ENCODE measurements around the gene SKIC2.

SKIC2 gene

GRCh38 chr6:31945507-31946369 lies 13.2 kb upstream of the SKIC2 start, which contains the start of gene CFB:
TSS of gene CFB (plus strand) at chr6:31946095. CDS start at chr6:31946222, 127 bp downstream.
- no peak for DNase-seq (ENCODE audit: low read depth in 2 of 3, low spot score in 1 of 3)

DNA sequence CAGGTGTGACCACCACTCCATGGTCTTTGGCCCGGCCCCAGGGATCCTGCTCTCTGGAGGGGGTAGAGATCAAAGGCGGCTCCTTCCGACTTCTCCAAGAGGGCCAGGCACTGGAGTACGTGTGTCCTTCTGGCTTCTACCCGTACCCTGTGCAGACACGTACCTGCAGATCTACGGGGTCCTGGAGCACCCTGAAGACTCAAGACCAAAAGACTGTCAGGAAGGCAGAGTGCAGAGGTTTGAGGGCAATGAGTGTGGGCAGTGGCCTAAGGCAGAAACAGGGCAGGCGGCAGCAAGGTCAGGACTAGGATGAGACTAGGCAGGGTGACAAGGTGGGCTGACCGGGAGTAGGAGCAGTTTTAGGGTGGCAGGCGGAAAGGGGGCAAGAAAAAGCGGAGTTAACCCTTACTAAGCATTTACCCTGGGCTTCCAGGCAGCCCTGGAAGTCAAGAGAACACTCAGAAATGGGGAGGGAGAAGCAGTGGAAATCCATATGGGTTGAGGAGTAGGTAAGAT lies 12.5 kb upstream of the SKIC2 start:
- DNase-seq (ENCODE audit: low read depth in 2 of 3, low spot score in 1 of 3) = no peak

- DNase-seq (ENCODE audit: low read depth in 2 of 3, low spot score in 1 of 3) = no peak
These were observed 11.8 kb upstream of the SKIC2 start for GRCh38 chr6:31947070-31947675.

DNA sequence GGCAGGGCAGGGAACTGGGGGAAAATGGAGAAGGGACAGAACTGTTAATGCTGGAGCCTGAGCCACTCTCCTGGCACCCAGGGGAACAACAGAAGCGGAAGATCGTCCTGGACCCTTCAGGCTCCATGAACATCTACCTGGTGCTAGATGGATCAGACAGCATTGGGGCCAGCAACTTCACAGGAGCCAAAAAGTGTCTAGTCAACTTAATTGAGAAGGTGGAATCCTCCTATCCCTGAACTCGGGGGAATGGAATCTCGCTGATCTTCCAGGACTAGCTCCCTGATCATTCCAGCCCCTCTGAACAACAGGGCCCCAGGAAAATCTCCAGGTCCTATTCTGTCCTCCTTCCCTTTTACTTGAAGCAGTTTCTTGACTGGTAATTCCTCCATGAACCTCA lies 11.1 kb upstream of the SKIC2 start:
- DNase-seq (ENCODE audit: low read depth in 2 of 3, low spot score in 1 of 3) = no peak

DNA sequence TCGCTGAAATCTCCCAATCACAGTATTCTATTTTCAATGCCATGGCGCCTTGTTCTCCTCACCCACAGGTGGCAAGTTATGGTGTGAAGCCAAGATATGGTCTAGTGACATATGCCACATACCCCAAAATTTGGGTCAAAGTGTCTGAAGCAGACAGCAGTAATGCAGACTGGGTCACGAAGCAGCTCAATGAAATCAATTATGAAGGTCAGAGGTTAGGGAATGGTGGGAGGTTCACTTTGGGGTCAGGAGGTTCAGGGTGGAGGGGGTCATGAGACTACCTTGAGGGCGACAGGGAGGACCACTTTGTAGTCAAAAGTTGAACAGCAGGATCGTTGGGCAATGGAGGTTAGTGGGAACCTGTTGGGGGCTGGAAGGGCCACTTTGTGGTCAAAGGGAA lies 10.7 kb upstream of the SKIC2 start:
- DNase-seq (ENCODE audit: low read depth in 2 of 3, low spot score in 1 of 3) = no peak

DNA sequence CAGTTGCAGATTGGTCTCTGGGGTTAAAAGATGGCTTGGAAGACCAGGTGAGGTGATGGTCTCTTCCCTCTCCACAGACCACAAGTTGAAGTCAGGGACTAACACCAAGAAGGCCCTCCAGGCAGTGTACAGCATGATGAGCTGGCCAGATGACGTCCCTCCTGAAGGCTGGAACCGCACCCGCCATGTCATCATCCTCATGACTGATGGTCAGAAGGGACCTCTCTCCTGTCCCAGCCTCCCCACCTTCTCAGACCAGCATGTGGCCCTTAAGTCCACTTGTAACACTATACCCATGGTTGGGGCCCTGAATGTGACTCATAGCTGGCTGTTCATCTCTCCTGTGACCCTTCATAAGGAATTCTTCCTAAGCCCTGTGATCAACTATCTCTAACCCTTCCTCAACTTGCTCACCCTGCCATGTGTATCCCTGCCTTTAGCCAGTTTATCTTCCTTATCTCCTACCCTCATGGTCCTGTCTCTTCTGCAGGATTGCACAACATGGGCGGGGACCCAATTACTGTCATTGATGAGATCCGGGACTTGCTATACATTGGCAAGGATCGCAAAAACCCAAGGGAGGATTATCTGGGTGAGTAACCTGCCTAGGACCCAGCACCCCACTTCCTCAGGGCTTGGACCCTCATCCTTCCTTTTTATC lies 10.1 kb upstream of the SKIC2 start:
- DNase-seq (ENCODE audit: low read depth in 2 of 3, low spot score in 1 of 3) = no peak

GRCh38 chr6:31949926-31950548 lies 8.9 kb upstream of the SKIC2 start:
- DNase-seq (ENCODE audit: low read depth in 2 of 3, low spot score in 1 of 3) = no peak

DNA sequence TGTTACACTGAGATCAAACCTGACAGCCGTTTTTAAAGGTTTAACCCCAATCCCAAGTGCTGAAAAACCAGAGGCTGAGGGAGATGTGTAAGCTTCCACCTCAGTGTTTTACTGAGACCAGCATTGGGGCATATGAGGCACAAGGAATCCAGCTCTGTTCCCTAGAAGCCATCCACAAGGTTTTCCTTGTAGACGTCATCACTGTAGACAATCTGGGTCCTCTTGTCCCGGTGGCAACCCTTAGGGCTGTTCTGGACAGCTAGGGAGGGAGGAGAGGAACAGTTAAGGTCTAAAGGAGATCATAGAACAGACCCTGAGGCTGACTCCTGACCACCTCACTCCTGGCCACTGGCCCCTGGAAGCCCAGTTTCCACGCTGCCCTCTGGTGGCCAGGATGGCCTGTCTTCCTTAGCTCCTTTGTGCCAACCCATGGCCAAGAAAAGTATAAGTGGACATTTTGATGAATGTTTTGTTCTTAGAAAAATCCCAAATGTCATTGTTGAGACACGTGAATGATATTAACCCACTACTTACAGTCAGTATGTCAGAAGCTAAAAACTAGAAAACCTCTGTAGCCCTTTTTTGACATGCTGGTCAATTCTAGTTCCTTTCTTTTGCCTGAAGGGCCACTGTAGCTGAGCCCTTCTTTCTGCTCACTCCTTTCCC lies 6.7 kb upstream of the SKIC2 start:
- DNase-seq (ENCODE audit: low read depth in 2 of 3, low spot score in 1 of 3) = peak in 1 of 3 donors; percentile 16

DNA sequence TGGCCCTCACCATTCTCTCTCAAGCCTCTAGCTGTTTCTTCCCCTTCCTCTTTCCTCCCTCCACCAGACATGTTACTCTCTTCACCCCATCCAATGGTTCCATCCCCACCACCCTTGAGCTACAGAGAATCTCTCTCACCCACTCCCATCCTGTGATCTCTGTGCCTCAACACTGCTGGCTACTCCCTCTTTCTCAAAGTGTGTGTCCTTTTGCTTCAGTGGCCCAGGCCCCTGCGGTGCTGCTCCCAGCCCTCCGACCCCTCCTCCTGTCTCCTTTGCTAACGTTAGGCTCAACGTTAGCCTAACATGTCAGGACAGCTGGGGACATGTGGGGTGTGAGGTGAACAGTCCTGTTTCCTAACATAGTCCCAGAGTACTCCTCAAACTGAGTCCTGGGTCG lies 6.1 kb upstream of the SKIC2 start:
- no peak for DNase-seq (ENCODE audit: low read depth in 2 of 3, low spot score in 1 of 3)

DNA sequence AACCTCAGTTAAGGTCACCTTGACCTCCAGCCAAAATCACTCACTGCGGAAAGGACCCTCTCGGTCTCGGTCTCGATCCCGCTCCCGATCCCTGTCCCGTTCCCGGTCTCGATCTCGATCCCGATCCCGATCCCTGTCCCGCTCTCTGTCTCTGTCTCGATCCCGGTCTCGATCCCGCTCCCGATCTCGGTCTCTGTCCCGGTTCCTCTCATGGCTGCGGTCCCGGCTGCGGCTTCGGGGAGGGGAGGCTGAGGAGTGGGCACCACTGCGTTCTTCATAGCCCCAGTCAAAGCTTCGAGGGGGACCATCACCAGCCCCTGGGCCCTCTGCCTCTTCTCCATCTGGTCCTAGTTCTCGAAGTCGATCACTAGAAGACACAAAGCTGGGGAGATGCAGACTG lies 4.5 kb upstream of the SKIC2 start:
- no peak for DNase-seq (ENCODE audit: low read depth in 2 of 3, low spot score in 1 of 3)

DNA sequence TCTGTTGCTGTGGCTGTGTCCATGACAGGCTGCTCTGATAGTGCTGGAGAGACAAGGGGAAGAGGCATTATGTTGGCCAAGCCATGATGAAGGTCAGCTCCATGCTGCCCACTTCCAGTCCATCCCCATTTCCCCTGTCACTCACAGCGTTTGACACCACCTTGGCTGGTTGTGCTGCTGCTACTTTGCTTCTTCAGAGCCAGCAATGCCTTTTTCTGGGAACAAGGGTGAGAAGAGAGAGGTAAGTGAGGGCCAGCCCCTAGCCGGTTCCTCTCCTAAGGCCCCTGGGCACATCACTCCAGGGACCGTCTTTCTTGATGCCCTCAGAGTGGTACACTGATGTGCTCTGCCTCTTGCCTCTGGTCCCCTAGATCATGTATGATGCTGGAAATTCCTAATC lies 2.2 kb upstream of the SKIC2 start:
- no peak for DNase-seq (ENCODE audit: low read depth in 2 of 3, low spot score in 1 of 3)

- no peak for DNase-seq (ENCODE audit: low read depth in 2 of 3, low spot score in 1 of 3)
These were observed 599 bp upstream of the SKIC2 start for GRCh38 chr6:31958412-31958740.

DNA sequence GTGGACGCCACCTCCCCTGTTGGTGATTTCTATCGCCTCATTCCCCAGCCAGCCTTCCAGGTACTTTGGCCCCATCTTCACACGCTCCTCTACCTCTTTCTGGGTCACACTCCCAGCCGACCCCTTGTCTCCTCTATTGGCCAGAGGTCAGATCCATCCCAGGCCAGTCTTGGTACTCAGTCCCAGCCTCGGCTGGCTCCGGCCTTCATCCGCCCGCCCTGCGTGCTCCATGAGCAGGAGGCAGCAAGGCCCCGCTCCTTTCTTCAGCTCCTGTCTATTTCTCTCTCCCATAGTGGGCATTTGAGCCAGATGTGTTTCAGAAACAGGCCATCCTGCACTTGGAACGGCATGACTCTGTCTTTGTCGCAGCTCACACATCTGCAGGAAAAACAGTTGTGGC lies 2.6 kb downstream of the SKIC2 start:
- no peak for DNase-seq (ENCODE audit: low read depth in 2 of 3, low spot score in 1 of 3)

DNA sequence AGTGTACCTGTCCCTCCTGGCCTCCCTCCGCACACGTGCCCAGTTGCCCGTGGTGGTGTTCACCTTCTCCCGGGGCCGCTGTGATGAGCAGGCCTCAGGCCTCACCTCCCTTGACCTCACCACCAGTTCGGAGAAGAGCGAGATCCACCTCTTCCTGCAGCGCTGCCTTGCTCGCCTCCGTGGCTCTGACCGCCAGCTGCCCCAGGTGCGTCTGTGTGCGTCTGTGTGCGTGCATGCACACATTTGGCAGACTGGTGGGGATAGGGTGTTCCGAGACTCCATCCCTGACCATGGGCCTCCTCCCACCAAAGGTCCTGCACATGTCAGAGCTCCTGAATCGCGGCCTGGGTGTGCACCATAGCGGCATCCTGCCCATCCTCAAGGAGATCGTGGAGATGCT lies 4.9 kb downstream of the SKIC2 start:
- DNase-seq (ENCODE audit: low read depth in 2 of 3, low spot score in 1 of 3) = no peak

DNA sequence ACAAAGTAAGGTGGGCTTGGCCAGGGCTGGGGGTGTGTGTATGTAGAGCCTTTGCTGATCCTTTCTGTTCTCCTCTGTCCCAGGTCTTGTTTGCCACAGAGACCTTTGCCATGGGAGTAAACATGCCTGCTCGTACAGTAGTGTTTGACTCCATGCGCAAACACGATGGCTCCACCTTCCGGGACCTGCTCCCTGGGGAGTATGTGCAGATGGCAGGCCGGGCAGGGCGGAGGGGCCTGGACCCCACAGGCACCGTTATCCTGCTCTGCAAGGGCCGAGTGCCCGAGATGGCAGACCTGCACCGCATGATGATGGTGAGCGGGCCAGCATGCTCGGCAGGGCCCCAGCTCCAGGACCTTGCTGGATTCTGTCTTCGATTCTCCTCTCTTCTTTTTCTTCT lies 6.7 kb downstream of the SKIC2 start:
- no peak for DNase-seq (ENCODE audit: low read depth in 2 of 3, low spot score in 1 of 3)

- DNase-seq (ENCODE audit: low read depth in 2 of 3, low spot score in 1 of 3) = no peak
These were observed 7.5 kb downstream of the SKIC2 start for GRCh38 chr6:31966506-31966905.

DNA sequence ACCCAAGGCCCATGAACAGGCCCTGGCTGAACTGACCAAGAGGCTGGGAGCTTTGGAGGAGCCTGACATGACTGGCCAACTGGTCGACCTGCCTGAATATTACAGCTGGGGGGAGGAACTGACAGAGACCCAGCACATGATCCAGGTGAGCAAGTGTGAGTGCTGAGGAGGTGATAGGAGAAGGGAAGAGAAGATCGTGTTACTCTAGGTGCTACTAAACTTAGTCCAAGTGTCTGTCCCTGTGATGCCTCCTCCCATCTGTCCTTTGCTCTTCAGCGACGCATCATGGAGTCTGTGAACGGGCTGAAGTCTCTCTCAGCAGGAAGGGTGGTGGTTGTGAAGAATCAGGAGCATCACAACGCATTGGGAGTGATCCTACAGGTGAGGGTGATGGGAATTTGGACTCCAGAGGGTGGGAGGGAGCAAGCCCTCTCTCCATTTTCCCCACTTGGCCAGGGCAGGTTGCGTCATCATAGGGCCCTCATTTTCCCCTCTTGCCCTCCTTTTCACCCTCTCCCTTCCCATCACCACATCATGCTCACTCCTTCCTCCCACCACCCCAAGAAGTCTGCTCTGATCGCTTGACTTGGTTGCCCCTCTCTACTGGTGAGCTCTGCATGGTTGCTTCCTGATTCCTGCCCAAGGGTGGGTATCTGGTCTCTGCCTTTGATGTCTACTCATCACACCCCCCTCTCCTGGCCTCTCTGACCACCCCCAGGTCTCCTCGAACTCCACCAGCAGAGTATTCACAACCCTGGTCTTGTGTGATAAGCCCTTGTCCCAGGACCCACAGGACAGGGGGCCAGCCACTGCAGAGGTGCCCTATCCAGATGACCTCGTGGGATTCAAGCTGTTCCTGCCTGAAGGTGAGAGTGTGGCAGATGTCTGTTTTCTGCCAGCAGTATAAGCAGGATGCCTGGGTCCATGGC lies 8.3 kb downstream of the SKIC2 start:
- DNase-seq (ENCODE audit: low read depth in 2 of 3, low spot score in 1 of 3) = no peak

DNA sequence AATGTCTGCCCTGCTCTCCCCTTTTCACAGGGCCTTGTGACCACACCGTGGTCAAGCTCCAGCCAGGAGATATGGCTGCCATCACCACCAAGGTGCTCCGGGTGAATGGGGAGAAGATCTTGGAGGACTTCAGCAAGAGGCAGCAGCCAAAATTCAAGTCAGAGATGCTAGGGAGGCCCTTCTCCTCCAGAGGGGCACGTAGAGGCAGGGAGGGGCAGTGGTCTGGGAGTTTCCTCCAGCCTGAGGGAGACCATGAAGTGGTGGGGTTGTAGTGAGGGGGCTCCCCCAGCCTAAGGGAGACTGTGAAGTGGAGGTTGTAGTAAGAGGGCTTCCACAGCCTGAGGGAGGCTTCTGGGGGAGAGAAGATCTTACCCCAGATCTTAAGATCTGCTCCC lies 8.9 kb downstream of the SKIC2 start:
- no peak for DNase-seq (ENCODE audit: low read depth in 2 of 3, low spot score in 1 of 3)

DNA sequence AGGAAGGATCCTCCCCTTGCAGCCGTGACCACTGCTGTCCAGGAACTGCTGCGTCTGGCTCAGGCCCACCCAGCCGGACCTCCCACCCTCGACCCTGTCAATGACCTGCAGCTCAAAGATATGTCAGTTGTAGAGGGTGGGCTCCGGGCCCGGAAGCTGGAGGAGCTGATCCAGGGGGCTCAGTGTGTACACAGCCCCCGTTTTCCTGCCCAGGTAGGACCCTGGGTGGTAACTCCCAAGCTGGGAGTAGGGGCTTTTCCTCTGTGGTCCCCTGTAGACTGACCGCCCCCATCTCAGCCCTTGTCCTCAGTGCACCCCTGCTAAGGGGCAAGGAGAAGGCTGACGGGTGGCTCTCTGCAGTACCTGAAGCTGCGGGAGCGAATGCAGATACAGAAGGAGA lies 9.4 kb downstream of the SKIC2 start:
- DNase-seq (ENCODE audit: low read depth in 2 of 3, low spot score in 1 of 3) = no peak
